ENCODE measurements around the gene ASB17.

GRCh38 chr1:75954586-75954985 is 22.4 kb upstream of the ASB17 start:
- TF ChIP-seq CTCF (IDR thresholded peaks at IDR 0.05) = no peak
- no peak for TF ChIP-seq POLR2A (IDR thresholded peaks at IDR 0.05)

Data from testis (tissue), 2 donors.